Measurements from ENCODE around the gene AQP12B.

Gene AQP12B

GRCh38 chr2:240717681-240718581 is 35.2 kb upstream of the AQP12B start:
- no peak for DNase-seq

DNA sequence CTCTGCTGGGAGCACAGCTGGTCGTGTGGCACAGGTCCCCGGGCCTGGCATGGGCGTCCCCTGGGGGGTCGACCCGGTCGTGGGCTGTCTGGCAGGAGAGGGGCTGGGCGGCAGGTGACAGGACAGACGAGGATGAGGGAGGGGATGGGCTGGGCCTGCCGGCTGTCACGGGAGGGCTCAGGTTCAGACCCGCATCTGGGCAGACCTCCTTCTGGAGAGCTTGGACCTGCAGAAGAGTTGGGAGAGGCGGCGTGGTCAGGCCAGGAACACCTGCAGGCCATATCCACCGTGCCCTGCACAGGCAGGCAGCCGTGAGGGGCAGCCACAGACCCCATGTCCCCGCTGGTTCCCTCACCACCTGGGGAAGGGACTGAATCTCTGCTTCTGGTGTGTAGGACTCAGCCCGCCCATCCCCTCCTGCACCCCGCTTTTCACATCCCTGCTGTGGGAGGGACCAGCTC is 34.5 kb upstream of the AQP12B start:
- no peak for DNase-seq

GRCh38 chr2:240716130-240716798 is 33.6 kb upstream of the AQP12B start:
- DNase-seq, result no peak

DNA sequence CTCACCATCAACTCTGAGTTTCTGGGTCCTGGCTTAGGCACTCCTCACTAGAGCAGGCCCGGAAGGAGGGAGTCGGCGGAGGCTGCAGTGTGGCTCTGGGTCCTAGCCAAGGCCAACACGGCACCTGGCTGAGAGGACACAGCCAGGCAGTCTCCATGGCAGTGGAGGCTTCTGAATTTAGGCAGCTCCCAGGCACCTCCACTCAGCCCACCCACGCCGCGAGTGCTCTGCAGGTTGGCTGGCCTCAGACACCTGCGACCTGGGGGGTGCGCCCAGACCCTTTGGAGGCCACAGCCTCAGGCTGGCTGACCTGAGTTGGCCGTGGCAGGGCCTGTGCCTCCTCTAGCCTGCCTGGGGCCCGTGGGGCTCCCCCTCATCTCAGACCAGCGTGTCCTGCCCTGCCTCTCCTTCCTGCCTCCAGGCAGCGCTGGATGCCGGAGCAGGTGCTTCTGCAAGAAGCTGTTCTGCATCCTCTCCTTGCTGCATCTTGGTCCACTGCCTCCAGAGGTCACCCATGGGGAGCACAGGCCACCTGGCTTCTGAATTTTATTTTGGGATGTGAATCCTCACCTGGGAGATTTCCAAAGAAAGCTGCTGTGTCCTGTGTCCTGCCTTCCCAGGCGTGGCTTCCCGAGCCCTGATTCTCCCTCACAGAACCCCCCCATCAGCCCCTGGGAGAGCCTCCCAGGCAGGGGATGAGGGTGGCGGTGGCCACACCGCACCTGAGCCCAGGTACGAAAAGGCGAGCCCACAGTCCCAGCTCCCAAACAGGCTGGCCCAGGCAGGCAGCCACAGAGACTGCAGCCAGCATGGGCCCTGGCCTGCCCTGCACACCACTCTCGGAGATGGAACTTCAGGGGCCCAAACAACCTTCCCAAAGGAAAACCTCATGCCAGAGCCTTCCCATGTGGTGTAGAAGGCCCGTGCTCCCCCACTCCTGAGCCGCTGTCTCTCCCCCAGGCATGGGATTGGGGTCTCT is 32.4 kb upstream of the AQP12B start:
- DNase-seq, result no peak

DNA sequence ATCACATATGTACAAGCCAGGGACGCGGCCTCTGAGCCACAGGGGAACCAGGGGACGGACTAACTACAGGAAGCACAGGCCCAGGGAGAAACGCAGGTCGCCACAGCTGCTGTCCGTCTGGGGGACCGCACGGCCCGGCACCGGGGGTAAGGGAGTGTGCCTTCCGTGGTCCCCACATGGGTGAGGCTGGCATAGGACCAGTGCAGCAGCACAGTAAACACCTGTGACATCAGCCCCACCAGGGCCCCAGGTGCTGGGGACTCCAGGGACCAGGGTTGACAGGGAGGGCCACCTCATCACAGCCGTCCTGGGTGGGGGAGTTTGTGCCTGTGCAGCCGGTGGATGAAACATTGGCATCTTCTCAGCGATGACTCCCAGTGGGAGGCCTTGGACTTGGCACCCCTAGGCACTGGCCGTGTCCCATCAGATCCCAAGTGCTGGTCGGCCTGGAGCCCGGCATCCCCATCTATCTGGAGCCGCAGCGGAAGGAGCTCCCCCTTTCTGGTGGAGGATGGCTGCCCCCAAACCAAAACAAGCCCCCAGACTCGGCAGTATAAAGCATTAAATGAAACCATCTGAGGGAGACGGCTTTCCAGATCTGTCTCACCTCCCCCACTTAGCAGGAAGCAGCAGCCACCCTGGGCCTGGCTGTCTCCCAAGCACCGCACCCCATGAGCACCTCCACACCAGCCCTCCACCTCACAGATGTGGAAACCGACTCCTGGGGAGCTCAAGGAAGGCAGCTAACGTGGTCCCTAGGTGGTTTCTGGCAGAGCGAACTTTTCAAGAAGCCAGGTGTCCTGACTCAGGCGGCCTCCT is 31.5 kb upstream of the AQP12B start:
- no peak for DNase-seq

DNA sequence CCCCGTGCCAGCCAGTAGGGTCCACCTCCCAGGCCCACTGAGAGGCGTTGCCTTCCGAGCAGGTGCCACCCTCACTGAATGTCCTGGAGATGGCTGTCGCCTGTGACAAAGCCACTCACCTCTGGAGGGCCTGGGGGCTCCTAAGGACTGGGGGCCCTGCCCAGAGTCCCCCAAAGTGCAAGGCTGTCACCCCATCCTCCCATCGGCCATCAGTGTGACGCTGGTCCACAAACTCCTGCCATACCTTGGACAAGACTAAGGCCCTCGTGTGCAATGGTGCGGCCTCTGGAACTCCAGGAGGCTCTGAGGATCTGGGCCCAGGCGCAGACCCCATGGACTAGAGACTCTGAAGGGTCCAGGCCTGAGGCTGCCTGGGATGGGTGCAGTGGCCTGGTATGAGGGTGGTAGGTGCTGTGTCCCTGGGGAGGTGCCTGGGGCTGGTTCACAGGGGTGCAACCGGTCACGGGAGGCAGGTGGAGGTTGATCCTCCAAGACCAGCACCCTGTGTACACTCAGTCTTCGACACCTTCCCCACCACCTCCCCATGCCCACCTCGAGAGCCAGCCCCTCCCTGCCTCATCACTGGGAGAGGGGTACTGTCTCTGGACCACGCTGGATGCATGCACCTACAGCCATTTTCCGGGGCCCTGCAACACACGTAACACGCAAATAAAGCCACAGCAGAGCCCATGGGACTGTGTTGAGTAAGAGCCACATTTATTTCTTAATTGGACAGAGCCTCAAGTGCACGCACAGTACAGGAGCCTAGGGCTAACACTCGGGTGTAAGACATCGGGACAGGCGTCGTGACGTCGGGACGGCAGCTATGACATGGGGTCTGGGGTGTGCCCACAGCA is 30.6 kb upstream of the AQP12B start:
- no peak for DNase-seq

DNA sequence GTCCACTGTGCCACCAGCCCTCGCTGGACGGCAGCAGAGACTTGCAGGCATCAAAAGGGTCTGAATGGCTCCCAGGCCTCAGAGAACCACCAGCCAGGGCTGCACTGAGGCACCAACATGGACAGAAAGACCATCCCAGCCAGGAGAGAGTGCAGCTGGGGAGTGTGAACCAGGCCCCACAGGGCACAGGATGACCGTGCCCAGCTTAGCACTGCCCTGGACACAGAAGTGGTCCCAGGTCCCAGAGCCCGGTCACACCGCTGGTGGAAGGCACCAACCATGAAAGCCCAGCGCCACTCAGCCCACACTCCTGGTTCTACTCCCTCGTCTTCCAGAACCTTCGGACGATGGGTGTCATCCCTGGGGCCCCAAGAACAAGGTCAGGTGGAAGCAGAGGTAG is 29.4 kb upstream of the AQP12B start:
- DNase-seq, result no peak

DNA sequence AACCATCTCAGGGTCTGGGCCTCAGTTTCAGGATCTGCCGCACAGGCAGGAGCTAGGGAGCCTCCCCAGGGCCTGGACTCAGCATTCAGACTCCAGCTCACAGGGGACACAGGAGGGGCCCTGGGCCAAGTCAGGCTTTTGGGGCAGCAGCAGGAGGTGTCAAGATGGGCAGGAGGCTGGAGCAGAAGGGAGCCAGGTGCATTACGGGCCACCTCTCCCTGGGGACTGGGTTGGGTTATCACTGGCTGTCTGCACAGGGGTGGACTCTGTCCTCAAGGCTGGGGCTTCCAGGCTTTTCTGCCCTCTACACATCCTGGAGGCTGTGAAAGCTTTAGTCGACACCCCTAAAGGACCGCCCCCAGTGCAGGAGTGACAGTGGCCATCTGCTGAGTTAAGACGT is 29.0 kb upstream of the AQP12B start:
- no peak for DNase-seq

GRCh38 chr2:240711296-240711695 is 28.6 kb upstream of the AQP12B start:
- DNase-seq, result no peak

GRCh38 chr2:240708457-240708856 is 25.8 kb upstream of the AQP12B start:
- DNase-seq, result no peak

DNA sequence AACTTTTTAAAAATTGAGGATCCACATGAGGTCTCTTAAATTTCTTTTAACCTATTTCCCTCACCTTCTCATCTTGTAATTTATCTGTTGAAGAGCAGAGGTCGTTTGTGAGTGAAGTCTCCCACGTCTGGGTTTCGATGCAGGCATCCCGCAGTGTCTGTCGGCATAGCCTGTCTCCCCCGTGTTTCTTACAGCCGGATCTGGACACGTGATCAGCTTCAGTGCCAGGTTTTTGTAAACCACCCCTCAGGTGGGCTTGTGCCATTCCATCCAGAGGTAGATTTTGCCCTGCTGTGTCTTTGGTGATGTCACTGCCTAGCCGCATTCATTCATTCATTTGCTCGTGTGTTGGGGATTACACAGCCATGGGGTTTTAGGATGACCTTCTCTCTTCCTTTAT is 25.1 kb upstream of the AQP12B start:
- DNase-seq, result no peak

GRCh38 chr2:240707043-240707756 is 24.5 kb upstream of the AQP12B start:
- peak; percentile 41 for DNase-seq

GRCh38 chr2:240705204-240705791 is 22.6 kb upstream of the AQP12B start:
- DNase-seq, result no peak

- DNase-seq, result no peak
These were observed 22.0 kb upstream of the AQP12B start for GRCh38 chr2:240704651-240705050.

DNA sequence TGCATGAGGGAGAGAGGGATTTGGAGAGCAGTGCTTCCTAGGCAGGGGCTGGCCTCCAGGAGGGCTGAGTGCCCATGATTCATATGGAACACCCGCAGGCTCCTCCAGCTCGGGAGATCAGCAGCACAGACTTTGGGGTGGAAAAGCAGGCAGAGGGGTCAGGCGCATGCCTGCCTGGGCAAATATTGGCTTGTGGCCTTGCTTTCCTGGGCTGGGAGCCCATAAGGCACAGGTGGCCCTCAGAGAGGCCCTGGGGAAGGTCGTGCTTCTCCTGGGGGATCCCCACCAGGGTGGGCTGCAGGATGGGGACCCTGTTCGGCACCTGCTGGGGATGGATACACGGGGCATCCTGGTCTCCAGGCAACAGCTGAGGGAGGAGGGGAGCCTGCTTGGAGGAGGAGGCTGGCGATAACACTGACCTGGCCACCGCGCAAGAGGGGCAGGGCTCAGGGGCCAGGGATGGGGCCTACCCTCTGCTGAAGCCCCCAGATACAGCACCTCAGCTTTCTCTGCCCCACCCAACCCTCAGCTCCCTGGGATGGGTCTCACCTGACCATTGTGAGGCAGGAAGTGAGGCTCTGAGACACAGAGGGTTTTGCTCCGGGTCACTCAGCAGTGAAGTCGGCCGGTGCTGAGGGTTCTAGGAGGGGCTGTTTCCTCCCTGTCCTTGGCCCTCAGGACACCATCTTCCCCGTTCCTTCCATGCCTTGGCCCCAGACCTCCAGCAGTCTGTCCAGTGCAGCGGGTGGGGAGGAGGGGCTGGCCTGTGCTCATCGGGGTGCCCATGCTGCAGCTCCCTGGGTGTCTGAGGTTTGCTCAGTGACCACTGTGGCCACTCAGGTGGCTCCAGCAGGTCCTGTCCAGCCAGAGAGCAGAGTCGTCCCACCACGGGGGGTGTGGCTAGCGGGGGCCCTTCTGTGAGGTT is 21.0 kb upstream of the AQP12B start:
- no peak for DNase-seq

- no peak for DNase-seq
These were observed 19.9 kb upstream of the AQP12B start for GRCh38 chr2:240702640-240703011.

- DNase-seq, result no peak
These were observed 19.3 kb upstream of the AQP12B start for GRCh38 chr2:240701736-240702639.

Data from right kidney (tissue), 1 donor.